CD4-positive, alpha-beta T cell treated with Interleukin-6 for 4 hours (primary cell): ENCODE results near the gene MTHFD2L.

Experiments used
- DNase-seq: peaks from one replicate; pipeline ENCODE4 v3.0.0-alpha.2; 2020; ENCODE audit warnings: mixed read lengths

MTHFD2L gene

GRCh38 chr4:74344031-74344430 lies 186.1 kb downstream of the MTHFD2L start:
- DNase-seq, result no peak
